HCT116 (cell line): ENCODE measurements around the gene TSPAN3. TPM values are rescaled to one million over a fixed set of nuclear protein-coding genes. Genes with fewer than 3 reads are reported as not detected.

Experiments used
- ATAC-seq: fragments of 200-7000 bp; cut with Tn5 transposase; 2 replicates; pipeline ENCODE4 v1.9.1; 2020; ENCODE audit warnings: mild to moderate bottlenecking, moderate library complexity
- BruUV-seq: library from RNA; stranded (reverse); fragments of 400-500 nt; replicated peaks from 2 replicates; lab custom pipeline; 2021; lab: Mats Ljungman, UMichigan
- CTCF ChIA-PET: fragments of 300-600 bp; sonication (Branson Sonifier 250); formaldehyde crosslinking; loops from one replicate; lab custom pipeline; 2021; ENCODE audit warnings: antibody characterized with exemption; lab: Charles Lee
- POLR2A ChIA-PET: fragments of 300-600, 350-600 bp; sonication (Branson Sonifier 250); formaldehyde crosslinking; loops from one replicate; lab custom pipeline; 2021; ENCODE audit warnings: antibody characterized with exemption; lab: Charles Lee
- RAD21 ChIA-PET, 2 experiments: fragments of 300-600 bp; sonication (Branson Sonifier 250); formaldehyde crosslinking; loops; one replicate each; lab custom pipeline; 2023; ENCODE audit warnings: low total read pairs in 2 of 2; ENCODE audit not compliant: uncharacterized antibody in 2 of 2, unreplicated experiment in 2 of 2, low non-redundant PET in 1 of 2; lab: Charles Lee
- DNase-seq: peaks from one replicate; pipeline ENCODE4 v3.0.0-alpha.2; 2010; ENCODE audit warnings: low read depth, low spot score
- H2AFZ ChIP-seq: fragments of 200-600 bp; shearing (Covaris generic), sonication (generic); 2 replicates; pipeline ENCODE4 v1.6.1; 2017; ENCODE audit warnings: low read depth, mixed run types, mixed read lengths, antibody characterized with exemption, low read length; ENCODE audit not compliant: poor library complexity, severe bottlenecking
- H3K27ac ChIP-seq: 2 replicates; pipeline ENCODE4 v1.5.1; 2012; ENCODE audit warnings: low read depth, low read length
- H3K27me3 ChIP-seq: fragments of 200-600 bp; sonication (generic); 2 replicates; pipeline ENCODE4 v1.6.1; 2016; ENCODE audit warnings: mixed run types, low read length, mixed read lengths; ENCODE audit not compliant: insufficient read depth
- H3K36me3 ChIP-seq, 2 experiments: fragments of 200-500 bp in 1 of 2; fragments of 200-600 bp in 1 of 2; sonication (Bioruptor generic) in 1 of 2; sonication (generic) in 1 of 2; 2 replicates each; pipeline versions ENCODE4 v1.5.1 to v1.6.1; 2014 to 2016; ENCODE audit warnings: low read length in 2 of 2, inconsistent platforms in 1 of 2, mixed read lengths in 1 of 2, mixed run types in 1 of 2; ENCODE audit not compliant: insufficient read depth in 2 of 2, control insufficient read depth in 1 of 2
- H3K4me1 ChIP-seq, 2 experiments: fragments of 200-600 bp in 1 of 2; sonication (generic) in 1 of 2; 2 replicates each; pipeline versions ENCODE4 v1.5.1 to v1.6.1; 2012 to 2017; ENCODE audit warnings: low read length in 2 of 2, inconsistent platforms in 1 of 2, mild to moderate bottlenecking in 1 of 2, mixed read lengths in 1 of 2, mixed run types in 1 of 2, moderate library complexity in 1 of 2; ENCODE audit not compliant: insufficient read depth in 2 of 2, control insufficient read depth in 1 of 2
- H3K4me2 ChIP-seq: fragments of 200-600 bp; sonication (generic); 2 replicates; pipeline ENCODE4 v1.6.1; 2017; ENCODE audit warnings: mixed run types, low read length, mixed read lengths
- H3K4me3 ChIP-seq, 2 experiments: fragments of 200-600 bp in 1 of 2; sonication (generic) in 1 of 2; replicated peaks in 1 of 2; 2 replicates each; pipeline ENCODE4 v1.5.1; 2011 to 2016; ENCODE audit warnings: low read length in 2 of 2, control low read depth in 1 of 2, low read depth in 1 of 2, mild to moderate bottlenecking in 1 of 2, mixed read lengths in 1 of 2, mixed run types in 1 of 2
- H3K79me2 ChIP-seq: fragments of 200-600 bp; sonication (generic); 2 replicates; pipeline ENCODE4 v1.6.1; 2017; ENCODE audit warnings: mild to moderate bottlenecking, mixed run types, low read length, moderate library complexity, mixed read lengths; ENCODE audit not compliant: insufficient read depth
- H3K9ac ChIP-seq: fragments of 200-600 bp; sonication (generic); 2 replicates; pipeline ENCODE4 v1.6.1; 2016; ENCODE audit warnings: low read length, mixed read lengths
- H3K9me2 ChIP-seq: fragments of 200-600 bp; sonication (generic), shearing (Covaris generic); 2 replicates; pipeline ENCODE4 v1.6.1; 2017; ENCODE audit warnings: mixed run types, mild to moderate bottlenecking, moderate library complexity; ENCODE audit not compliant: insufficient read depth
- H3K9me3 ChIP-seq, 2 experiments: fragments of 200-500 bp in 1 of 2; fragments of 200-600 bp in 1 of 2; sonication (Bioruptor generic) in 1 of 2; sonication (generic) in 1 of 2; 2 replicates each; pipeline ENCODE4 v1.6.1; 2014 to 2017; ENCODE audit warnings: low read length in 2 of 2, mixed read lengths in 2 of 2, inconsistent platforms in 1 of 2, low read depth in 1 of 2, mild to moderate bottlenecking in 1 of 2, mixed run types in 1 of 2, moderate library complexity in 1 of 2; ENCODE audit not compliant: control insufficient read depth in 1 of 2, insufficient read depth in 1 of 2
- H4K20me1 ChIP-seq: fragments of 200-600 bp; sonication (generic), shearing (Covaris generic); 2 replicates; pipeline ENCODE4 v1.6.1; 2017; ENCODE audit warnings: mixed run types, mild to moderate bottlenecking, moderate library complexity; ENCODE audit not compliant: insufficient read depth
- CBX3 ChIP-seq: IDR thresholded peaks from 2 replicates; pipeline ENCODE4 v1.6.1; 2012; ENCODE audit warnings: low read depth
- CEBPB ChIP-seq: IDR thresholded peaks from 2 replicates; pipeline ENCODE4 v1.6.1; 2012; ENCODE audit warnings: low read depth
- CTCF ChIP-seq, 3 experiments: fragments of 200-600 bp in 1 of 3; sonication (generic) in 1 of 3; IDR thresholded peaks in 2 of 3; conservative IDR thresholded peaks in 1 of 3; 2 replicates each; pipeline ENCODE4 v1.5.1; 2012 to 2017; ENCODE audit warnings: low read depth in 2 of 3, low read length in 2 of 3, antibody characterized with exemption in 1 of 3, borderline replicate concordance in 1 of 3, control low read depth in 1 of 3, mild to moderate bottlenecking in 1 of 3, mixed read lengths in 1 of 3, mixed run types in 1 of 3, moderate library complexity in 1 of 3; ENCODE audit not compliant: insufficient read depth in 1 of 3
- EZH2 ChIP-seq: fragments of 200-600 bp; sonication (generic); IDR thresholded peaks from 2 replicates; pipeline ENCODE4 v1.6.1; 2017; ENCODE audit warnings: antibody characterized with exemption, mixed run types
- EZH2phosphoT487 ChIP-seq: fragments of 200-600 bp; IDR thresholded peaks from 2 replicates; pipeline ENCODE4 v1.6.1; 2018; ENCODE audit warnings: antibody characterized with exemption, borderline replicate concordance
- FOSL1 ChIP-seq: IDR thresholded peaks from 2 replicates; pipeline ENCODE4 v1.6.1; 2012; ENCODE audit warnings: low read depth
- JUND ChIP-seq: IDR thresholded peaks from 2 replicates; pipeline ENCODE4 v1.6.1; 2012
- POLR2AphosphoS5 ChIP-seq: IDR thresholded peaks from 2 replicates; pipeline ENCODE4 v1.6.1; 2011; ENCODE audit warnings: mild to moderate bottlenecking, low read depth, low read length, moderate library complexity
- RAD21 ChIP-seq: IDR thresholded peaks from 2 replicates; pipeline ENCODE4 v1.6.1; 2012; ENCODE audit warnings: low read depth, mild to moderate bottlenecking
- REST ChIP-seq: IDR thresholded peaks from 2 replicates; pipeline ENCODE4 v1.6.1; 2012; ENCODE audit warnings: low read depth
- SIN3A ChIP-seq: IDR thresholded peaks from 2 replicates; pipeline ENCODE4 v1.6.1; 2012; ENCODE audit warnings: low read depth
- SP1 ChIP-seq: IDR thresholded peaks from 2 replicates; pipeline ENCODE4 v1.6.1; 2012; ENCODE audit warnings: low read depth
- SRF ChIP-seq: IDR thresholded peaks from 2 replicates; pipeline ENCODE4 v1.6.1; 2012; ENCODE audit warnings: low read depth
- TCF7L2 ChIP-seq: IDR thresholded peaks from 2 replicates; pipeline ENCODE4 v1.7.0; 2011; ENCODE audit warnings: borderline replicate concordance, inconsistent platforms; ENCODE audit not compliant: insufficient read depth, insufficient read length; ENCODE audit errors: extremely low read depth
- YY1 ChIP-seq: IDR thresholded peaks from 2 replicates; pipeline ENCODE4 v1.6.1; 2011; ENCODE audit warnings: low read length, low read depth, moderate library complexity, mild to moderate bottlenecking; ENCODE audit not compliant: insufficient replicate concordance; ENCODE audit errors: extremely low read depth
- ZBTB33 ChIP-seq: IDR thresholded peaks from 2 replicates; pipeline ENCODE4 v1.6.1; 2011; ENCODE audit warnings: mild to moderate bottlenecking, low read length, moderate library complexity; ENCODE audit not compliant: insufficient replicate concordance; ENCODE audit errors: extremely low read depth
- ZFX ChIP-seq: fragments of 450-650 bp; IDR thresholded peaks from 2 replicates; pipeline ENCODE4 v1.6.1; 2017
- intact Hi-C: fragments of 100-400 bp; cut with micrococcal nuclease; formaldehyde crosslinking; loops from 2 replicates; pipeline ENCODE4 v1.10.0; 2022
- total RNA-seq: library from RNA; stranded (reverse); gene quantifications from one replicate; pipeline ENCODE4 v1.2.1, GENCODE V29; 2021; ENCODE audit not compliant: unreplicated experiment
- TF ChIP-seq, protein P1 (sequence below): IDR thresholded peaks from 2 replicates; pipeline ENCODE4 v1.6.1; 2012
- TF ChIP-seq, protein P2 (sequence below): IDR thresholded peaks from 2 replicates; pipeline ENCODE4 v1.6.1; 2012

TSPAN3 gene
- total RNA-seq, 1 experiment from 2014 or later = 140 TPM

- Histone ChIP-seq H3K9me3 (peaks cover 0 to 3% of the 10 kb centered on the region in 2 experiments; a peak in 1 of 4 replicates), H3K36me3 (no peaks in the 10 kb centered on the region), H3K4me2 (no peak overlapping the region), H3K4me1 (no peaks in the 10 kb centered on the region), H3K9ac (no peak overlapping the region), H4K20me1 (no peaks in the 10 kb centered on the region), H2AFZ (no peak overlapping the region), H3K27ac (no peak overlapping the region), H3K9me2 (no peaks in the 10 kb centered on the region), H3K79me2 (no peaks in the 10 kb centered on the region), H3K4me3 (no peak overlapping the region), H3K27me3 (no peaks in the 10 kb centered on the region)
- ChIA-PET RAD21 (no interaction called here), POLR2A (no interaction called here), CTCF (no interaction called here)
- ATAC-seq (no peak), DNase-seq (no peak)
- BruUV-seq = no TSS peak
- TF ChIP-seq ZBTB33 (no peak), SP1 (no peak), JUND (no peak), EZH2phosphoT487 (no peak), CTCF (IDR thresholded peaks at IDR 0.05 in 2 of 3, conservative IDR thresholded peaks at IDR 0.05 in 1 of 3; ENCODE audit: borderline replicate concordance in 1 of 3, insufficient read depth in 1 of 3, low read depth in 2 of 3, low read length in 2 of 3) (no peak), ZFX (no peak), POLR2AphosphoS5 (no peak), YY1 (no peak), EZH2 (no peak), RAD21 (no peak), CEBPB (no peak), CBX3 (no peak), FOSL1 (no peak), REST (no peak), TCF7L2 (no peak), SIN3A (no peak), SRF (no peak)
- TF ChIP-seq, protein P1, sequence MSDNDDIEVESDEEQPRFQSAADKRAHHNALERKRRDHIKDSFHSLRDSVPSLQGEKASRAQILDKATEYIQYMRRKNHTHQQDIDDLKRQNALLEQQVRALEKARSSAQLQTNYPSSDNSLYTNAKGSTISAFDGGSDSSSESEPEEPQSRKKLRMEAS = no peak
- TF ChIP-seq, protein P2, sequence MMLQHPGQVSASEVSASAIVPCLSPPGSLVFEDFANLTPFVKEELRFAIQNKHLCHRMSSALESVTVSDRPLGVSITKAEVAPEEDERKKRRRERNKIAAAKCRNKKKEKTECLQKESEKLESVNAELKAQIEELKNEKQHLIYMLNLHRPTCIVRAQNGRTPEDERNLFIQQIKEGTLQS = no peak
- intact Hi-C loops = no loop called here
Measured at GRCh38 chr15:77099741-77100463, 29.0 kb upstream of the TSPAN3 start.
